HG03060 (cell line): Measurements from ENCODE around the gene KLHL33.
"Not testable (repeated sequence)": the region's sequence is repeated elsewhere in the genome, so short reads cannot be mapped to it uniquely, and the experiment has no call there.

Source experiments
- ATAC-seq: cut with Tn5 transposase; IDR thresholded peaks from one replicate; pipeline ENCODE4 v1.9.1; 2021; ENCODE audit warnings: low read depth, moderate number of reproducible peaks; ENCODE audit not compliant: unreplicated experiment

Gene KLHL33

DNA sequence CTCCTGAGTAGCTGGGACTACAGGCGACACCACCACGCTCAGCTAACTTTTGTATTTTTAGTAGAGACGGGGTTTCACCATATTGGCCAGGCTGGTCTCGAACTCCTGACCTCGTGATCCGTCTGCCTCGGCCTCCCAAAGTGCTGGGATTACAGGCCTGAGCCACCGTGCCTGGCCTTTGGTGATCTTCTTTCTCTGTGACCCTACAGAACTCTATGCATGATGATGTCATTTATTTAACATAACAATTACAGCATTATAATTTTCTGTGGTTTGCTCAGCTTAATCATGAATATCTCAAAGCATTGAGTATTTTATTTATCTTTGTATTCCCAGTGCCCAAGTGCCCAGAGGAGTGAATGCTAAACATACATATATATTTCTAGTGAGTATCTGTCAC lies 16.9 kb upstream of the KLHL33 start:
- not testable (repeated sequence) for ATAC-seq

DNA sequence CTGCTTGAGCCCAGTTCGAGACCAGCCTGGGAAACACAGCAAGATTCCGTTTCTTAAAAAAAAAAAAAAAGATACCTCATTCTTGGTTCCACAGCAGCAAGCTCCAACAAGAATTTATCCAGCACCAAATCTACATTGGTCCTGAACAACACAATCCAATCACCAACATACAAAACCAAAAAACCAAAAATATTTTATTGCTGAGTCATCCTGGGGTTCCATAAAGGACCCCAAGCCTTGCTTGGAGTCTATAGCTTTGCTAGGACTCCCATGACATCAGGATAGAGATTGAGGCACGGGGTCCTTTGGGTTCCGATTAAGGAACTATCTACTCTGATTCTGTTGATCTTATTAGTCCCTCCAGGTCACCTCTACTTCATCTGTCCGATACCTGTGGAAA lies 10.9 kb upstream of the KLHL33 start:
- ATAC-seq: no peak

DNA sequence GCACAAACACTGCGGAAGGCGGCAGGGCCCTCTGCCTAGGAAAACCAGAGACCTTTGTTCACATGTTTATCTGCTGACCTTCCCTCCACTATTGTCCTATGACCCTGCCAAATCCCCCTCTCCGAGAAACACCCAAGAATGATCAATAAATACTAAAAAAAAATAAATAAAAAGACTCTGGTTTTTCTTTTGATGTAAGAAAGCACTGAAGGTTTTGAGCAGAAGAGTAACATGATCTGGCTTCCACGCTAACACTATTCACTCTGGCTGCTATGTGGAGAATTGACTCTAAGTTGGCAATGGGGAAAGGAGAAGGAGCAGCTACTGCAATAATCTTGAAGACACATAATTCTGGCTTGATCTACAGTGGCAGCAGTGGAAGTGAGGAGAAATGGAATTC lies 7.7 kb upstream of the KLHL33 start:
- ATAC-seq: not testable (repeated sequence)

DNA sequence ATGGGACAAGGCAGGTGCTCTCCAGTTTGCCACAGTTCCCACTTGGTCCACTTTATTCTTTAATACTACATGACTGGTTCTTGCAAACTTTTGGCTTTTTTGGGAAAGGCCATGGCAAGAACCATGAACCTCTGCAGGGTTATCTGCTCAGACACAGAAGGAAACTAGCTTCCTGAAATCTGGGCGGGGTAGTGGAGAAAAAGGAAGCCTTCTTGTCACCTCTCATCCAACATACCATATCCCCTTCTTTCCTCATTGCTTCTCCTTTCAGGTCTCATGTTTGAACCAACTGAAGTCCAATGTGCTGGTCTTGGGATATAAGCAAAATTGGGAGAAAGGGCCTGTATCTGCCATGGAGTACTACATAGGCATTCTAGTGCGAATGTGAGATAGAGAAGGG lies 5.5 kb upstream of the KLHL33 start:
- ATAC-seq: no peak

DNA sequence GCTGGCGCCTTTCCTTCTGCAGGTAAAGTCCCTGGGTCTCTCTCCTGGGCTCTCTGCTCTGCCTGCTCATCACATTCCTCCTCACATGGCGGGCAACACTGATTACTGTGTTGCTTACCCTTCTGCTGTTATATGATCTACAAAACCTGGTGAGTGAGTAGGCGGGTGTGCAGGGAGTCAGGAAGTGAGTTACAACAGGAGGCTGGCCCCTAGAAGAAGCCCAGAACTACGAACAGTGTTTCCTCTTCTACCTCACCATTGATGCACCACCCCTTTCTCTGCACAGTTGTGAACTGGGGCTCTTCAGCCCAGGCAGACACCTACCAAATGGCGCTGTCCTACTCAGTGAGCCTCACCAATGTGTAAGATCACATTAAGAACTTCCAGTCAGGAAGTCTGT lies 4.9 kb upstream of the KLHL33 start:
- no peak for ATAC-seq

DNA sequence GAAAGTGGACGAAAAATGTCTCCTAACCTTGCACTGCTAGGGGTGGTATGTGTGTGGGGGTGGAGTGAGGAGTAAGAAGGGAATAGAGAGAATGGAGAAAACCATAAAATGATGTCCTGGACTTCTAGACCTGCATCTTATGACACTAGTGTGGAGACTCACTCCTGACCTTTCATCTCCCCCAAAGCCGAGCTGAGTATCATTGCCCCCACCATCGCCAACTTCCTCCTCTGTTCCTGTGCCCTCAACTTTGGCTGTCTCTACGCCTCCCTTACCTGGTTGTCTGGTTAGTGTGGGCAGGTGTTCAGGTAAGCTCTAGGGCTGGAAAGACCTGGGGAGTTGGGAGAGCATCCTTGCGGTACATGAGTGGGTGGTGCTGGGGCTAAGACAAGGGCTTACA lies 4.5 kb upstream of the KLHL33 start:
- ATAC-seq: no peak

DNA sequence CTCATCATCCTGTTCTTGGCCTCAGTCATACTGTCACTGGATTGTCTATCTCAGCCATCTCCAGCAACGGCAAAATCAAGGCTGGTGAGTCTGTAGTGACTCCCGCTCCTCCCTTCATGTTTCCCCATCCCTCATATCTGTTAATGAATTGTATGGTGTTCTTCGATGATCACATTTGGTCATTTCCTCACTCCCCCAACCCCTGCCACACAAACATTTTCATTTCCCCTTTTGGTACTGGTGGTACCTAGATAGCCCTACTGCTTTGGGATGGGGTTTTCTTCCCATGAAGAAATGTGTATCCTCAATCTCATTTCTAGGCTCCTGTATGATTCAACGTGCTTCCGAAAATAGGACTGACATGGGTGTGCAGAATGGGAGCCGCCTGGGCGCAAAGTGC lies 2.7 kb upstream of the KLHL33 start:
- no peak for ATAC-seq

DNA sequence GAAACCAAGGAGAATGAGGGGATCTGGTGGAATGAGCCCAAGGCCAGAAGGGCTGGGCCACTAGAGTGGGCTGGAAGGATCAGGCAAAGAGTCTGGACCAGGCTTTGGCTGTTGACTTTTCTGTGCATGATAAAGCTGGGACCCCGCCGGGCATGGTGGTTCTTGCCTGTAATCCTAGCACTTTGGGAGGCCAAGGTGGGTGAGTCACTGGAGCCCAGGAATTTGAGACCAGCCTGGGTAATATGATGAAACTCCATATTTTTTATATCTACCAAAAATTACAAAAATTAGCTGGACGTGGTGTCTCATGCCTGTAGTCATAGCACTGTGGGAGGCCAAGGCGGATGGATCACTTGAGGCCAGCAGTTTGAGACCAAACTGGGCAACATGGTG lies 393 bp upstream of the KLHL33 start:
- ATAC-seq: no peak

DNA sequence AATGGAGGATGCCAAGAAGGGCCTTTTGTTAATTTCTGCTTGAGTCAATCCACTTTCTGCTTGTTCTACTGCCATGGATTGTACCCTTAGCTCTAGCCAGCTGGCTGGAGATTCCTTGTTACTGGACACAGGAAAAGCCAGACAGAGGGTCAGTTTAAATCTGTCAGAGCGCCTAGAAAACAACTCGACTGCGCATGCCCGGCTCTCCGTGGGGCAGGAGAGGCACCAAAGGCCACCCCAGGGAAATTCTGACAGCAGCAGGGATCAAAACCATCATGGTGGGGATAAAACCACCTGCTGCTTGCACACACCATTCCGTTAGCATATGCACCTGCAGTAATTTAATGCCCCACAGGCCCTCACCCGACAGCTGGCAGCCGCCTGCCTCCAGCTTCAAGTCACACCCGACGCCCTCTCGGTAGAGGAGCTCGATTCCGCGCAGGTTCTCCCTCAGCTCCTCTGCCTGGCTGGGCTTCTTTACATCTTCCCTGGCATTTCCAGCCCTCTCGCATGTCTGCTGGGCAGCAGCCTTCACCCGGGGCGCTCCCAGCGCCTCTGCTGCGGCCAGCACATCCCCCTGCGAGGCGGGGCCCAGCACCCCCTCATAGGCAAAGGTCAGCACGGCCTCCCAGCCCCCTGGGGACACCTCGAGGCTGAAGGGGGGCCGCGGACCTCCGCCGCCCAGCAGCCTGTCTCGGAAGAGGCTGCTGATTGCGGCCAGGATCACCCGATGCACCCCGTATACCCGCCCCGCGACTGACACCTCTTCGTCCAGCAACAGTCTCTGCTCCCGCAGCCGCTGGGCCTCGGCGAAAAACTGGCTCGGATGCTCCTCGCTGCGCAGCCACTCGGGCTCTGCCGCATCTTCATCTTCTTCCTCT lies 1.0 kb downstream of the KLHL33 start:
- no peak for ATAC-seq

DNA sequence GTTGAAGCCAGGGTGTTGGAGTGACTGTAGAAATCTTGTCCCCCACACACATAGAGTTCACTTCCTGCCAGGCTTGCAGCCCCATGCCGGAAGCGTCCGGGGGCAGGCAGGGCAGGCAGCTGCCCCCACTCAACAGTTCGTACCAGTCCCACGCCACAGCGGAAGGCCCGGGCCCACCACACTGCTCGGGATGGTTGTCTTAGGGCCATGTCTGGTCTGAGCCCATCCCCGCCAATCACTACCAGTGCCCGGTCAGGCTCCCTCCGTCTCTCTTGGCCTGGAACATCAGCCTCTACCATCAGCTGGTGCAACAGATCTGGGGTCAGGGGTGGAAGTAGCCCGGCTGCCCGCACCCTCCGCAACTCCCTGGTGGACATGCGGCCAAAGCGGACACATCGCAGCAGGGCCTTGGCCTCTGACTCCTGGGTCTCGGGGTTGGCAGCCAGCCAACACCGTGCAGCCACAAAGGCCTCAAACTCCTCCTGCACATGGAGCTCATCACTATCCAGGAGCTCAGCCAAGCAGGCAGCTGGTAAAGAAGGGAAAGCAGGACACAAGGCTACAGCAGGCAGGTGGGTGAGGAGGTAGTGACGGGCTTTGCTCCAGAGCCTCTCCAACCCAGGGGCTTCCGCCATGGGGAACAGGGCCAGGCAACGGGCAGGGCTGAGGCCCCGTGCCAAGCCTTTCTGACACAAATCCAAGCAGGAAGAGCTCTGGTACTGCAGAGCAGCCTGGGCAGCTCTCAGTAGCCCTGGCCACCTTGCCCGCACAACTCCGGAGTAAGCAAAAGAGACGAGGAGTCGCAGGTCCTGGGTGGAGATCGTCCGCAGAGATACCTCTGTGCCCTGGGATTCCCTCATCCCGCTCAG lies 5.9 kb downstream of the KLHL33 start:
- ATAC-seq: no peak

DNA sequence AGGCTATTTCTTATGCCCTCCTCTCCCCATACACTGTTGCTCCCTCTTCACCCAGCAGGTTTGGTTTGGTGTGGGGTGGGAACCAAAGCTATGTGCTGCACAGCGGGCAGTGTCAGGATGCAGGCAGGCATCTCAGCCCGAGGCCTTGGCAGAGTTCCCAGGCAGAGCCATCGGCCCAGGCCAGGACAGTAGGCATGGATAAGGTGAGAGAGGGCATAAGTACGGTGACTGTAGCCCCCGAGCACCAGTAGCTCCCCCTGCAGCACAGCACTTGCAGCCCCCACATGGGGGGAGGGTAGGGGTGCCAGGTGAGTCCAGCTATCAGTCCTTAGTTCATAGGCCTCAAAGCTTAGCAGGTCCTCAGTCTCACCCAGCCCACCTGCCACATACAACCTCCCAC lies 7.2 kb downstream of the KLHL33 start:
- ATAC-seq: no peak

DNA sequence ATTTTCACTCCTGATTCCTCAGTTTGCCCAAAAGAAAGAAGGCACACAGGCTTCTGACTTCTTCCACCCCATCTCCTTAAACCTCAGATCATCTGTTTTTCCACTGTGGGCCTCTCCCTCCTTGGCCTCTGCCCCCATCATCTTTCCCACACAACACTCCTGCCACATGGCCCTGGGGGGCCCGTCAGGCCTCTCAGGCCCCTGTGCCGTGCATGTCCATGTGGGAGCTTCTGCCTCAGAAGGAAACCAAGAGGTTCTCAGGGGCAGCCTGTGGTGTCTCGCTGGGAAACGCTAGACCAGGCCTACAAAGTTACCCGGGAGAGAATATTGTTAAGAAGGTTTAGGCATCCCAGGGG lies 8.0 kb downstream of the KLHL33 start:
- no peak for ATAC-seq

DNA sequence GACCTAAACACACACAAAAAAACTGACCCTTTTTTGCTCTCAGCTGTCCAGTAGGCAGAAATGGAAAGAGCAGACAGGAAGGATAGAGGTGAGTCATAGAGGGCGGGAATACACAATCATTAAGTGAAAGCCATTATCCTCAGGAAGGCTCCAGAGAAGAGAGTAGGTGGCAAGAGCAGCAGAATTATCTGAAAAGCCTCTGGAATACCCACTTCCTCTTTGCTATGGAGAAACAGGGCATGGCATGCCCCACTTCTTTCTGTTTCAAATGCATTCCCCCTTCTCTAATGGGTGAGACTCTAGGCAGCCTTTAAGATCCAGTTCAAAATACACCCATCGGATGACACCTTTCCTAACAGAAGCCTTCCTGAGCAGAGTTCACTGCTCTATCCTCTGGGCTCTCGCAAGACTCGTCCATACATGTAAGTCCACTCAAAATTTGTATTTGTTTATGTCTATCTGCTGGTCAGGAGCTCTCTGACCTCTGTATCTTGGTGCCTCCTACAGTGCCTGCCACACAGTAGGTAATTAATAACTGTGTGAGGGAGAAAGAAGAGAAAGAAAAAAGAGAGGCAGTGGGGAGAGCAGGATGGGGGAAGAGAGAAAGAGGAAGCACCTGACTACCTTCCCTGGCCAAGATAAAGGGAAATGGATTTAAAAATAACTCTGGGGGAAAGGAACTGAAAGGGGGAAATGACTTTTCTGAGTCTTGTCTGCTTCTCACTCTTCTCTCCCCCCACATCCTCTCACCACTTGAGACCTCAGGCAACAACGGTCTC lies 8.5 kb downstream of the KLHL33 start:
- peak; percentile 55 for ATAC-seq

DNA sequence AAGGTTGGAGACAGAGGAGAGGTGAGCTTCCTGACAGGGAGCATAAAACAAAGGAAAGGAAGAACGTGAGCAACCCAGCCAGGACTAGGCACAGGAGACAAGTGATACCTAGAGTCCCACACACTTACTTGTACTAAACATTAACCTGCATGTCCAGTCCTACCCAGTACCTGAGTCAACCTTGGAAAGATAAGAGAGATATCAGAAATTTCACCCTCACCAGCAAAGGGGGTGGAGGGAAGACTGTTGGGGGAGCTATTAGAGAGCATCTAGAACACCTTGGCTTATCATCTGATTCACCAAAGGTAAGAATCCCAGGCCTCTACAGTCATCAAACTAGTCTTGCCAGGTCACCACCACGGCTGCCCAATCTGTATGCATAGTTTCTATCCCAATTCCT lies 11.1 kb downstream of the KLHL33 start:
- no peak for ATAC-seq

DNA sequence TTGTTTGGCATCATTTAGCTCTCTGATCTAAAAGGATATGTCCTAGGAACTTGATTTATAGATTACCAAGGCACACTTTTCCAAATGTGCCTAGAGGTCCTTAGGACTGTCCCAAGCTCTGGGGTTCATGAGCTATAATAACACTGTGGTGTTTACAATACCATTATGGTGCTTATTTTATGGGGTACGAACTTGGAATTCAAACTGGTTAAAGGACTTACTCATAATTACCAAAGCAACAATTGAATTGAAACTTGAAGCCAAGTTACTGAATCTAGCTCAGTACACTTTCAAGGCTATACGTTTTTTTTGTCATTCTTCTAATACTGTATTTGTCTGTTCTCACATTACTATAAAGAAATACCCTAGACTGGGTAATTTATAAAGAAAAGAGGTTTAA lies 13.1 kb downstream of the KLHL33 start:
- ATAC-seq: no peak

DNA sequence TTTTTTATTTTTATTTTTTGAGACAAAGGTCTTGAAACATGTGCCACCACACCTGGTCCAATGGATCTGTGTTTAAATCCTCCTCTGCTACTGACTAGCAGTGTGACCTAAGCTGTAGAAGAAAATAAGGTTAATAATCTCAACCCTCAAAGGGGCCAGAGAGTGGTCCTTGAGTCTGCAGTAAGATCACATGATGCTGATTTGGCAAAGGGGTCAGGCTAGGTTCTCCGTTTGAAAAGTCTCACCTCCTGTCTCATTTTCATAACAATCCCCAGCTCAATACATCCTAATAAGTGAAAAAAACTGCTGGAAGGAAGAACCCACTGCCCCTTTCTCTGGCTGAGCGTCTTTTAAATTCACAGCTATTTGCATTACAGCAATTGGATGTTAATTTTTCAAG lies 14.7 kb downstream of the KLHL33 start:
- no peak for ATAC-seq

DNA sequence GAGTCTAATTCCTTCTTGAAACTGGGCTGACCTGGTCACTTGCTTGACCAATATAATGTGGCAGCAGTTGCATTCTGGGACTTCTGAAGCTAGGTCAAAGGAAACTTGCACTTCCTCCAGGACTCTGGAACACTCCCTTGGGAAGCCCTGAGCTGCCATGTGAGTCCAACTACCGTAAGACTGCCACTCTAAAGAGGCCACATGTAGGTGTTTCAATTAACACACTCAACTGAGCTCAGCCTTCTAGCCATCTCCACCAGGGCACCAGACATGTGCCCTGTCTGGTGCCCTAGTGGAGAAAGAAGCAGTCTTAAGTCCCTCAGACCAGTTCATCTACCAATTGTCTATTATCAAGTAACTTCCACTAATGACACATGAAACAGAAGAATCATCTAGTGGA lies 16.5 kb downstream of the KLHL33 start:
- no peak for ATAC-seq

DNA sequence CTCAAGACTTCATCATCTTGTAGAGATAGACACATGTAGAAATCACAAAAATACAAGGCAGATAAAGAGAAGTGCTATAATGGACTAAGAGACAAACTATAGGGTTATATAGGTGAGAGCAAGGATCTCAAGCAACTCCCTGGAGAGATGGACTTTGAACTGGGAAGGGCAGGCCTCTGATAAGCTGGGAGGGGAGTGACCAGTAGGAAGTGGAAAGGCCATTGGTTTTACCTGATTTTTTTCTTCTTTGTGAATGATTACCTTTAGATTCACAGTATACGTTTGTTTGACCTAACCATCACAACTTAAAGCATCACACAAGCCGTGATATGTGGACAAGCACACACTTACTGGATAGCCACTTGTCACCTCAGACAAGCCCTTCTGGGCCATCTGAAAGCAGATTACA lies 17.5 kb downstream of the KLHL33 start:
- no peak for ATAC-seq

DNA sequence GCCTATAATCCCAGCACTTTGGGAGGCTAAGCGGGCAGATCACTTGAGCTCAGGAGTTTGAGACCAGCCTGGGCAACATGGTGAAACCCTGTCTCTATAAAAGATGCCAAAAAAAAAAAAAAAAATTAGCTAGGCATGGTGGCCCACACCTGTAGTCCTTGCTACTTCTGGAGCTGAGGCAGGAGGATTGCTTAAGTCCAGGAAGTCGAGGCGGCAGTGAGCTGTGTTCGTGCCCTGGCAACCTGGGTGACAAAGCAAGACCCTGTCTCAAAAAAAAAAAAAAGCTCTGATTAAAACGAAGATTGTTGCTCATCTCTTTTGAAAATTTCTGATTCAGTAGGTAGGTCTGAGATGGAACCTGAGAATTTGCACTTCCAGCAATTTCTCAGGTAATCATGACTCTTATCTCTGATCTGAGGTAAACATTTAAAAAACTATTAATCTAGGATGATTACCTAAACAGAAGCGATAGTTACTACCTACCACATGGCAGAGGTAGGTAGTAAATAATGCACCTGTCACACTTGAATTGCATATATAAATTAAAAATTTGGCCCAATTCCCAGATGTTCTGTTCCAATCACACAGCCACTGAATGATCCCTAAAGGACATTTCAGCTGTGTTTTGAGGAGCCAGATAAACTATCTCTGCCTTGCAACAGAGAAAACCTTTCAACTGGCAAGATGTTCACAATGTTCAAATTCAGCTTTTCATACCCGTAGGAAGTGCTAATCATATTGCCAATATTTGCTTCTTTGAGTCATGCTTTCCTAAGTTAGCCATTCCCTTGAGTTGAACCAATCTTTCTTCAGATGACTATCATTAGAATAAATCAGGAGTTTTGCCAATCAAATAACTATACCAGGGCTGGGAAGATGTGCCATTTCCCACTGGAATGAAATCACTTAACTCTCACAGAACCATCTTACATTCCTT lies 18.4 kb downstream of the KLHL33 start:
- no peak for ATAC-seq

DNA sequence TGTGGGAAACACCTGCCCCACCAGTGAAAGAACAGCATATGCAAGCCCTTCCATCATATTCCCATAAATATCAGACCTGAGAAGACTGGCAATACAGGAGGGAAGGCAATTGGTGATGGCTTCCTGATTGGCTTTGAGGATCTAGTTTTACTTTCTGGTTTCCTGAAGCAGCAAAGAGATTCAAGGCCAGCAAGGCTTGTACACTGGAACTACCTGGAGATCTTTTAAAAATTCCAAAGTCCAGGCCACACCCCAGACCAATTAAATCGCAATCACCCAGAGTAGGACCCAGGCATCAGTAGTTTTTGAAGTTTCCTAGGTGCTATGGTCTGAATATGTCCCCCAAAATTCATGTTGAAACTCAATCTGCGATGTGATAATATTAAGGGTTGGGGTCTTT lies 19.7 kb downstream of the KLHL33 start:
- ATAC-seq: no peak
